ENCODE results near the gene DMAC2L. TPM values are rescaled to one million over a fixed set of nuclear protein-coding genes. Genes with fewer than 3 reads are reported as not detected.
A peak's percentile ranks its signal among the peaks of the same experiment; 100 is the strongest.

The DMAC2L gene
- total RNA-seq, 2 experiments from 2014 or later = 10.8 to 13.4 TPM

- ChIA-PET CTCF (no interaction called here), POLR2A (no interaction called here)
- ATAC-seq (ENCODE audit: poor library complexity) = no peak
- H3K9me3 ChIP-seq (ENCODE audit: control insufficient read depth in 1 of 2, insufficient read depth in 1 of 2, low read length in 2 of 2) = no peaks in the 10 kb centered on the region
- Mint-ChIP-seq H3K4me1 (ENCODE audit: low read depth) (peaks cover 34% of the 10 kb centered on the region), H3K27ac (no peak overlapping the region), H3K4me3 (no peak overlapping the region), H3K27me3 (no peaks in the 10 kb centered on the region), H3K9me3 (no peaks in the 10 kb centered on the region), H3K36me3 (ENCODE audit: low read depth) (peaks cover 22% of the 10 kb centered on the region)
- TF ChIP-seq CTCF (IDR thresholded peaks at IDR 0.05) = no peak
- DNase-seq = no peak
- H3K27ac ChIP-seq (ENCODE audit: low read depth in 1 of 2, low read length in 2 of 2) = no peak overlapping the region
- H3K27me3 ChIP-seq (ENCODE audit: control insufficient read depth in 1 of 2, insufficient read depth in 2 of 2, low read length in 2 of 2) = no peaks in the 10 kb centered on the region
- H3K4me1 ChIP-seq (ENCODE audit: insufficient read depth, low read length) = peaks cover 8% of the 10 kb centered on the region
- H3K36me3 ChIP-seq (ENCODE audit: insufficient read depth, low read length) = peaks cover 17% of the 10 kb centered on the region
- no peak overlapping the region for H3K4me3 ChIP-seq (ENCODE audit: low read length)
- intact Hi-C loops (cut with DNase I, micrococcal nuclease) = loop anchor here (10.0 kb wide), 3 partner anchors 454 to 734 kb away; partner anchors contain the start of gene RPS29 (in 1 of the 2)
Observed at GRCh38 chr14:50319293-50319692, 7.2 kb downstream of the DMAC2L start.

GRCh38 chr14:50319721-50320120 is 7.6 kb downstream of the DMAC2L start:
- POLR2A ChIA-PET = interaction anchor here (1.8 kb wide), 2 partner anchors 8 to 212 kb away, joined by 14 to 18 read pairs; partner anchors contain the start of genes DMAC2L, L2HGDH and MAP4K5
- CTCF ChIA-PET = no interaction called here
- Histone ChIP-seq H3K4me1 (ENCODE audit: insufficient read depth, low read length) (peaks cover 8% of the 10 kb centered on the region), H3K9me3 (ENCODE audit: control insufficient read depth in 1 of 2, insufficient read depth in 1 of 2, low read length in 2 of 2) (no peaks in the 10 kb centered on the region), H3K36me3 (ENCODE audit: insufficient read depth, low read length) (peaks cover 18% of the 10 kb centered on the region), H3K4me3 (ENCODE audit: low read length) (no peak overlapping the region), H3K27me3 (ENCODE audit: control insufficient read depth in 1 of 2, insufficient read depth in 2 of 2, low read length in 2 of 2) (no peaks in the 10 kb centered on the region), H3K27ac (ENCODE audit: low read depth in 1 of 2, low read length in 2 of 2) (no peak overlapping the region)
- Mint-ChIP-seq H3K36me3 (ENCODE audit: low read depth) (peaks cover 25% of the 10 kb centered on the region), H3K4me3 (no peak overlapping the region), H3K4me1 (ENCODE audit: low read depth) (peaks cover 32% of the 10 kb centered on the region), H3K27me3 (no peaks in the 10 kb centered on the region), H3K27ac (no peak overlapping the region), H3K9me3 (no peaks in the 10 kb centered on the region)
- no peak for TF ChIP-seq CTCF (IDR thresholded peaks at IDR 0.05)
- DNase-seq = no peak
- intact Hi-C loops (cut with DNase I, micrococcal nuclease) = loop anchor here (2.0 to 10.0 kb wide), 6 partner anchors 43 to 735 kb away; partner anchors contain the start of gene RPS29 (in 1 of the 2)
- ATAC-seq (ENCODE audit: poor library complexity) = no peak

GRCh38 chr14:50320283-50320682 is 8.2 kb downstream of the DMAC2L start:
- H3K27ac Mint-ChIP-seq = no peak overlapping the region
- POLR2A ChIA-PET = interaction anchor here (1.0 to 1.9 kb wide), 6 partner anchors 8 to 468 kb away, joined by 3 to 18 read pairs (median 6); partner anchors contain the start of genes DMAC2L, L2HGDH, MAP4K5 and NEMF
- H3K27me3 Mint-ChIP-seq = no peaks in the 10 kb centered on the region
- CTCF ChIA-PET = interaction anchor here (0.6 to 3.7 kb wide), 22 partner anchors 9 to 540 kb away, joined by 3 to 43 read pairs (median 5); partner anchors contain the start of genes DMAC2L, L2HGDH and MAP4K5
- no peak for ATAC-seq (ENCODE audit: poor library complexity)
- peak in 1 of 14 experiments; percentile 19 for DNase-seq
- H3K4me3 Mint-ChIP-seq = no peak overlapping the region
- no peaks in the 10 kb centered on the region for H3K9me3 ChIP-seq (ENCODE audit: control insufficient read depth in 1 of 2, insufficient read depth in 1 of 2, low read length in 2 of 2)
- H3K4me3 ChIP-seq (ENCODE audit: low read length) = no peak overlapping the region
- H3K9me3 Mint-ChIP-seq = no peaks in the 10 kb centered on the region
- no peak overlapping the region for H3K27ac ChIP-seq (ENCODE audit: low read depth in 1 of 2, low read length in 2 of 2)
- H3K36me3 Mint-ChIP-seq (ENCODE audit: low read depth) = peaks cover 30% of the 10 kb centered on the region
- H3K4me1 ChIP-seq (ENCODE audit: insufficient read depth, low read length) = peaks cover 8% of the 10 kb centered on the region
- TF ChIP-seq CTCF (IDR thresholded peaks at IDR 0.05) = no peak
- H3K27me3 ChIP-seq (ENCODE audit: control insufficient read depth in 1 of 2, insufficient read depth in 2 of 2, low read length in 2 of 2) = no peaks in the 10 kb centered on the region
- intact Hi-C loops (cut with DNase I, micrococcal nuclease) = loop anchor here (2.0 to 10.0 kb wide), 3 partner anchors 43 to 545 kb away; no protein-coding TSS in a partner anchor
- peaks cover 32% of the 10 kb centered on the region for H3K4me1 Mint-ChIP-seq (ENCODE audit: low read depth)
- peaks cover 22% of the 10 kb centered on the region for H3K36me3 ChIP-seq (ENCODE audit: insufficient read depth, low read length)

Measured in CD4-positive, alpha-beta T cell (primary cell).